PC-3 (cell line): ENCODE data around the gene SH2D3A. TPM values are rescaled to one million over a fixed set of nuclear protein-coding genes. Genes with fewer than 3 reads are reported as not detected.
"Not testable (repeated sequence)": the region's sequence is repeated elsewhere in the genome, so short reads cannot be mapped to it uniquely, and the experiment has no call there.

Experiments
- ATAC-seq: fragments of 200-7000 bp; cut with Tn5 transposase; 2 replicates; pipeline ENCODE4 v1.9.1; 2020; ENCODE audit warnings: mild to moderate bottlenecking, moderate library complexity
- BruUV-seq: library from RNA; stranded (reverse); fragments of 400-500 nt; replicated peaks from 2 replicates; lab custom pipeline; 2021; lab: Mats Ljungman, UMichigan
- CTCF ChIA-PET: fragments of 300-600 bp; sonication (Branson Sonifier 250); formaldehyde crosslinking; loops from one replicate; lab custom pipeline; 2022; ENCODE audit warnings: antibody characterized with exemption; lab: Charles Lee
- POLR2A ChIA-PET: fragments of 300-600 bp; sonication (Branson Sonifier 250); formaldehyde crosslinking; loops from one replicate; lab custom pipeline; 2022; ENCODE audit warnings: antibody characterized with exemption; ENCODE audit not compliant: unreplicated experiment; lab: Charles Lee
- DNase-seq: peaks from one replicate; pipeline ENCODE4 v3.0.0-alpha.2; 2015
- H2AFZ ChIP-seq: fragments of 300-600 bp; sonication (generic); 2 replicates; pipeline ENCODE4 v1.6.0; 2016; ENCODE audit warnings: antibody characterized with exemption, low read length
- H3F3A ChIP-seq: fragments of 300-600 bp; sonication (generic); one replicate; pipeline ENCODE4 v1.6.0; 2017; ENCODE audit warnings: antibody characterized with exemption, low read length, control low read depth, mild to moderate bottlenecking; ENCODE audit not compliant: unreplicated experiment
- H3K27ac ChIP-seq: fragments of 300-600 bp; sonication (generic); 2 replicates; pipeline ENCODE4 v1.5.1; 2016; ENCODE audit warnings: mild to moderate bottlenecking, low read length
- H3K27me3 ChIP-seq: fragments of 300-600 bp; sonication (generic); 2 replicates; pipeline ENCODE4 v1.6.1; 2016; ENCODE audit warnings: low read length, mixed read lengths
- H3K36me3 ChIP-seq: fragments of 300-600 bp; sonication (generic); 2 replicates; pipeline ENCODE4 v1.6.1; 2016; ENCODE audit warnings: low read depth, mixed run types, low read length, mixed read lengths
- H3K4me1 ChIP-seq: fragments of 300-600 bp; sonication (generic); 2 replicates; pipeline ENCODE4 v1.5.1; 2016; ENCODE audit warnings: low read length; ENCODE audit not compliant: insufficient read depth
- H3K4me2 ChIP-seq: fragments of 300-600 bp; sonication (generic); 2 replicates; pipeline ENCODE4 v1.6.0; 2016; ENCODE audit warnings: low read length
- H3K4me3 ChIP-seq: fragments of 300-600 bp; sonication (generic); 2 replicates; pipeline ENCODE4 v1.5.1; 2016; ENCODE audit warnings: mild to moderate bottlenecking, low read length, mixed read lengths
- H3K79me2 ChIP-seq: fragments of 300-600 bp; sonication (generic); 2 replicates; pipeline ENCODE4 v1.6.1; 2017; ENCODE audit warnings: low read length, mixed read lengths
- H3K9ac ChIP-seq: fragments of 300-600 bp; sonication (generic); 2 replicates; pipeline ENCODE4 v1.6.0; 2016; ENCODE audit warnings: mild to moderate bottlenecking, low read length
- H3K9me2 ChIP-seq: fragments of 300-600 bp; sonication (generic); replicated peaks from 2 replicates; pipeline ENCODE4 v1.6.1; 2016; ENCODE audit warnings: mixed run types, low read length, mixed read lengths
- H3K9me3 ChIP-seq: fragments of 300-600 bp; sonication (generic); 2 replicates; pipeline ENCODE4 v1.6.1; 2016; ENCODE audit warnings: low read length, mixed read lengths
- H4K20me1 ChIP-seq: fragments of 300-600 bp; sonication (generic); 2 replicates; pipeline ENCODE4 v1.6.1; 2016; ENCODE audit warnings: low read length, mixed read lengths
- CTCF ChIP-seq: fragments of 300-600 bp; sonication (generic); conservative IDR thresholded peaks from 2 replicates; pipeline ENCODE4 v1.5.1; 2017; ENCODE audit warnings: antibody characterized with exemption, low read depth, mild to moderate bottlenecking, low read length
- EZH2 ChIP-seq: fragments of 300-600 bp; sonication (generic); IDR thresholded peaks from one replicate; pipeline ENCODE4 v1.6.1; 2017; ENCODE audit warnings: antibody characterized with exemption, mild to moderate bottlenecking, low read length; ENCODE audit not compliant: unreplicated experiment
- EZH2phosphoT487 ChIP-seq: fragments of 300-600 bp; sonication (generic); IDR thresholded peaks from 2 replicates; pipeline ENCODE4 v1.6.1; 2018; ENCODE audit warnings: mild to moderate bottlenecking, antibody characterized with exemption, low read length, borderline replicate concordance
- intact Hi-C: fragments of 100-400 bp; cut with micrococcal nuclease; formaldehyde crosslinking; loops from 2 replicates; pipeline ENCODE4 v1.9.0; 2023
- total RNA-seq: library from RNA; depleted of rRNA; stranded (reverse); fragments of >200 nt; gene quantifications from 2 replicates; pipeline ENCODE4 v1.2.3, GENCODE V29; 2014

SH2D3A gene
- total RNA-seq, 1 experiment from 2014 or later, result 141 TPM

- no peak overlapping the region for H3K4me2 ChIP-seq
- intact Hi-C loops, result no loop called here
- peak; percentile 51 for TF ChIP-seq CTCF
- TF ChIP-seq EZH2phosphoT487, result no peak
- no peaks in the 10 kb centered on the region for H3K36me3 ChIP-seq
- H3K4me3 ChIP-seq, result no peak overlapping the region
- ATAC-seq (peak; percentile 48; the same call in 1 of the 2 replicates), DNase-seq (peak; percentile 40)
- ChIA-PET CTCF (no interaction called here), POLR2A (no interaction called here)
- no peaks in the 10 kb centered on the region for H3K79me2 ChIP-seq
- H3F3A ChIP-seq, result no peaks in the 10 kb centered on the region
- no peaks in the 10 kb centered on the region for H3K9me3 ChIP-seq
- H3K27me3 ChIP-seq, result peaks cover 22% of the 10 kb centered on the region
- BruUV-seq, result no TSS peak
- H3K27ac ChIP-seq, result no peak overlapping the region
- no peaks in the 10 kb centered on the region for H4K20me1 ChIP-seq
- no peaks in the 10 kb centered on the region for H3K4me1 ChIP-seq
- no peak overlapping the region for H3K9ac ChIP-seq
- no peaks in the 10 kb centered on the region for H3K9me2 ChIP-seq
- H2AFZ ChIP-seq, result no peak overlapping the region
Observed at GRCh38 chr19:6710273-6711077, 56.8 kb downstream of the SH2D3A start.

GRCh38 chr19:6709549-6709948, 57.7 kb downstream of the SH2D3A start:
- Histone ChIP-seq H3K9ac (no peak overlapping the region), H3K9me2 (no peaks in the 10 kb centered on the region), H3F3A (no peaks in the 10 kb centered on the region), H3K36me3 (no peaks in the 10 kb centered on the region), H4K20me1 (no peaks in the 10 kb centered on the region), H3K4me2 (no peak overlapping the region), H3K79me2 (no peaks in the 10 kb centered on the region), H3K4me3 (no peak overlapping the region), H3K27ac (no peak overlapping the region), H3K4me1 (no peaks in the 10 kb centered on the region), H2AFZ (no peak overlapping the region), H3K9me3 (no peaks in the 10 kb centered on the region), H3K27me3 (peaks cover 22% of the 10 kb centered on the region)
- ATAC-seq (no peak), DNase-seq (no peak)
- ChIA-PET CTCF (no interaction called here), POLR2A (no interaction called here)
- TF ChIP-seq CTCF (no peak), EZH2phosphoT487 (no peak), EZH2 (no peak)
- no TSS peak for BruUV-seq
- intact Hi-C loops, result no loop called here

- H3K4me3 ChIP-seq, H3K4me1 ChIP-seq, H3K4me2 ChIP-seq, H4K20me1 ChIP-seq, intact Hi-C loops, H3K36me3 ChIP-seq, ATAC-seq, H3K27ac ChIP-seq, POLR2A ChIA-PET, H3F3A ChIP-seq, BruUV-seq, H3K79me2 ChIP-seq, H3K9me3 ChIP-seq, DNase-seq, H2AFZ ChIP-seq, H3K9ac ChIP-seq, H3K9me2 ChIP-seq: not testable (repeated sequence)
- CTCF ChIA-PET, result interaction anchor here (0.6 kb wide), 1 partner anchor 29 kb away, joined by 4 read pairs; no protein-coding TSS in a partner anchor
- H3K27me3 ChIP-seq, result peaks cover 22% of the 10 kb centered on the region
Observed at GRCh38 chr19:6708913-6709312, 58.3 kb downstream of the SH2D3A start.
